Measurements from ENCODE around the gene ZNF300.
"Not testable (repeated sequence)": the region's sequence is repeated elsewhere in the genome, so short reads cannot be mapped to it uniquely, and the experiment has no call there.

ZNF300 gene

GRCh38 chr5:150845185-150845859 lies 59.5 kb downstream of the ZNF300 start:
- not testable (repeated sequence) for H3K9me3 ChIP-seq (ENCODE audit: control insufficient read depth in 1 of 2, low read length in 2 of 2); H3K36me3 ChIP-seq (ENCODE audit: control insufficient read depth in 1 of 2, insufficient read depth in 2 of 2, low read length in 2 of 2); H3K27ac ChIP-seq (ENCODE audit: low read length); H3K4me1 ChIP-seq (ENCODE audit: control insufficient read depth in 1 of 2, insufficient read depth in 2 of 2, low read length in 2 of 2); H3K4me3 ChIP-seq (ENCODE audit: low read depth in 1 of 2, low read length in 2 of 2); H3K27me3 ChIP-seq (ENCODE audit: low read depth, low read length)

Data from muscle layer of duodenum (tissue), 2 donors.